Vagina (tissue), 2 donors: ENCODE results near the gene TOMM5. TPM values are rescaled to one million over a fixed set of nuclear protein-coding genes. Genes with fewer than 3 reads are reported as not detected.

Experiments
- DNase-seq, 2 donors: peaks; one replicate each; pipeline ENCODE4 v3.0.0-alpha.2; 2017; ENCODE audit errors: extremely low spot score in 2 of 2
- H3K27ac ChIP-seq: fragments of 200-600 bp; sonication (generic); one replicate; pipeline ENCODE4 v1.5.1; 2019
- H3K27me3 ChIP-seq: fragments of 200-600 bp; sonication (generic); one replicate; pipeline ENCODE4 v1.5.1; 2019
- H3K36me3 ChIP-seq, 2 donors: fragments of 200-600 bp; sonication (generic); one replicate each; pipeline ENCODE4 v1.5.1; 2017 to 2019
- H3K4me1 ChIP-seq: fragments of 200-600 bp; sonication (generic); one replicate; pipeline ENCODE4 v1.5.1; 2019
- H3K4me3 ChIP-seq, 2 donors: fragments of 200-600 bp; sonication (generic); 1 replicate in 1 of 2; 2 replicates in 1 of 2; pipeline ENCODE4 v1.5.1; 2016 to 2019
- H3K9me3 ChIP-seq: fragments of 200-600 bp; sonication (generic); one replicate; pipeline ENCODE4 v1.5.1; 2019
- CTCF ChIP-seq, 3 experiments: fragments of 450-650 bp in 2 of 3; fragments of 200-600 bp in 1 of 3; sonication (generic) in 1 of 3; IDR thresholded peaks; one replicate each; pipeline ENCODE4 v1.5.1; 2017 to 2019; ENCODE audit warnings: antibody characterized with exemption in 3 of 3, mild to moderate bottlenecking in 2 of 3, moderate library complexity in 2 of 3
- POLR2A ChIP-seq, 2 donors: fragments of 450-650 bp; IDR thresholded peaks; one replicate each; pipeline ENCODE4 v1.6.1; 2017; ENCODE audit warnings: antibody characterized with exemption in 2 of 2, mild to moderate bottlenecking in 2 of 2, moderate library complexity in 2 of 2
- POLR2AphosphoS5 ChIP-seq, 2 donors: sonication (generic); formaldehyde crosslinking; IDR thresholded peaks; one replicate each; pipeline ENCODE4 v1.9.0; 2017; ENCODE audit warnings: antibody characterized with exemption in 2 of 2, mild to moderate bottlenecking in 2 of 2, low read depth in 1 of 2; ENCODE audit not compliant: insufficient read depth in 1 of 2
- intact Hi-C: fragments of 100-400 bp; cut with DNase I; formaldehyde crosslinking; loops from one replicate; pipeline ENCODE4 v1.15.1; 2023
- total RNA-seq: library from RNA; depleted of rRNA; stranded (reverse); fragments of >200 nt; gene quantifications from one replicate; pipeline ENCODE4 v1.2.3, GENCODE V29; 2016

The TOMM5 gene
- total RNA-seq, 1 donor from 2014 or later, result 70.7 TPM

- H3K27ac ChIP-seq, result no peak overlapping the region
Measured at GRCh38 chr9:37541465-37541864, 50.9 kb downstream of the TOMM5 start.

GRCh38 chr9:37540634-37541033 lies 51.8 kb downstream of the TOMM5 start:
- Histone ChIP-seq H3K9me3 (no peaks in the 10 kb centered on the region), H3K4me1 (peaks cover 10% of the 10 kb centered on the region), H3K27ac (no peak overlapping the region), H3K36me3 (peaks cover 0 to 6% of the 10 kb centered on the region in 2 donors), H3K27me3 (no peaks in the 10 kb centered on the region), H3K4me3 (no peak overlapping the region)
- no peak for DNase-seq
- TF ChIP-seq CTCF (IDR thresholded peaks at IDR 0.05), result no peak
- intact Hi-C loops, result no loop called here

More at GRCh38 chr9:37541465-37541864, 50.9 kb downstream of the TOMM5 start:
- intact Hi-C loops, result no loop called here
- TF ChIP-seq CTCF (IDR thresholded peaks at IDR 0.05) (no peak), POLR2A (IDR thresholded peaks at IDR 0.05) (no peak), POLR2AphosphoS5 (IDR thresholded peaks at IDR 0.05; ENCODE audit: insufficient read depth in 1 of 2, low read depth in 1 of 2) (no peak)
- no peaks in the 10 kb centered on the region for H3K36me3 ChIP-seq
- H3K4me1 ChIP-seq, result peaks cover 10% of the 10 kb centered on the region
- H3K27me3 ChIP-seq, result no peaks in the 10 kb centered on the region
- H3K4me3 ChIP-seq, result no peak overlapping the region
- DNase-seq, result no peak
- no peaks in the 10 kb centered on the region for H3K9me3 ChIP-seq

- Histone ChIP-seq H3K27me3 (no peaks in the 10 kb centered on the region), H3K4me3 (no peak overlapping the region), H3K36me3 (peaks cover 0 to 8% of the 10 kb centered on the region in 2 donors), H3K4me1 (peaks cover 10% of the 10 kb centered on the region), H3K27ac (no peak overlapping the region), H3K9me3 (no peaks in the 10 kb centered on the region)
- DNase-seq, result no peak
- intact Hi-C loops, result no loop called here
- no peak for TF ChIP-seq POLR2A (IDR thresholded peaks at IDR 0.05)
- TF ChIP-seq POLR2AphosphoS5 (IDR thresholded peaks at IDR 0.05; ENCODE audit: insufficient read depth in 1 of 2, low read depth in 1 of 2), result no peak
- TF ChIP-seq CTCF (IDR thresholded peaks at IDR 0.05), result no peak
Measured at GRCh38 chr9:37539634-37540033, 52.8 kb downstream of the TOMM5 start.

Other genes starting within 250 kb of the TOMM5 start
- 134 TPM for gene GRHPR, start 169.9 kb downstream of the TOMM5 start, total RNA-seq
- 17.9 TPM for gene ZBTB5, start 127.1 kb downstream of the TOMM5 start, total RNA-seq
- 12.3 TPM for gene POLR1E, start 106.6 kb downstream of the TOMM5 start, total RNA-seq
- gene FBXO10, start 16.2 kb downstream of the TOMM5 start, total RNA-seq, result 14.0 TPM
- 0.98 TPM for gene FRMPD1, start 58.4 kb upstream of the TOMM5 start, total RNA-seq
- 4.7 TPM for gene TRMT10B, start 161.2 kb upstream of the TOMM5 start, total RNA-seq
- 77.8 TPM for gene EXOSC3, start 192.5 kb upstream of the TOMM5 start, total RNA-seq
- gene DCAF10, start 208.2 kb upstream of the TOMM5 start, total RNA-seq, result 27.5 TPM